8988T (cell line): ENCODE results near the gene OGFOD3.
"Not testable (repeated sequence)": the region's sequence is repeated elsewhere in the genome, so short reads cannot be mapped to it uniquely, and the experiment has no call there.

Experiments
- DNase-seq: peaks from one replicate; pipeline ENCODE4 v3.0.0; 2011

The OGFOD3 gene

DNA sequence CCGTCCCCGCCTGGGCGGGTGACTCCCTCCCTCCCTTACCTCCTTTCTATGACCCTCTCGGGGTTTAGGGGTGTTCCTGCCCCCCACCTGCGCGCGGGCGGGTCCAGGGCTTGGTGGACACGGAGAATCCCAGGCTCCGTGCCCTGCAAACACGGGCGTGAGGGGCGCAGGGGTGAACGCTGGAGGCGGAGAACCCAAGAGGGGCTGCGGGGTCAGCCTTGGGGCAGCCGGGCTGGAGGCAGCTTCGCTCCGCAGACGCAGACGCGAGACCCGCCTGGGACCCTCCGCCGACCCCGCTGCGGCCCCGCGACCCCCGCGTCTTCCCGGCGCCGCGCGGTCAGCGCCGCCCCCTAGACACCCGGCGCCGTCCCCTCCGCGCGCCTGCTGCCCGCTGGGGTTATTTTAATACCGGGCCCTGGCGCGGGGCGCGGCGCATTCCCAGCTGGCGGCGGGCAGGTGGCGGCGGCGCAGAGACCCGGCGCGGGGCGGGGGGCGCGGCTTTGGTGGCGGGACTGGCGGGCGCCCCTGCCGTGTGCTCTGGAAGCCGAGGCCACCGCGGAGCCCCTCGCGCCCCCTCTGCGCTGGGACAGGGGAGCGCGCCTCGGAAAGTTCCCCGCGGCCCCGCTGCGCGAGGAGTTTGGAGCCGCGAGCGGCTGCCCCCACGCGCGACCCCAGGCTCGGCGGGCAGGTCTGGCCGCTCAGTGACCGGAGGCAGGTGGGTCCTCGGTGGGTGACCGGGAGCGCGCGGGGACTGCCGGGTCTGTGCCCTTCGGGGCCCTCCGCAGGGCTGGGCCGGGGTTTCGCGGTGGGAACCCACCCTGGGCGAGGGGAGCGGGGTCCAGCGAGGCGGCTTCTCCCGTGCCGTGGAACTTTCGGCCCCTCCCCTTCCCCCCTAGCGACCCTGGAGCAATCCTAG, 46.8 kb downstream of the OGFOD3 start, which contains the start of gene UTS2R:
UTS2R (plus strand) TSS at position 433 of the 916 bp plus-strand sequence. CDS start 2,560 bp downstream, outside the sequence.
- no peak for DNase-seq

DNA sequence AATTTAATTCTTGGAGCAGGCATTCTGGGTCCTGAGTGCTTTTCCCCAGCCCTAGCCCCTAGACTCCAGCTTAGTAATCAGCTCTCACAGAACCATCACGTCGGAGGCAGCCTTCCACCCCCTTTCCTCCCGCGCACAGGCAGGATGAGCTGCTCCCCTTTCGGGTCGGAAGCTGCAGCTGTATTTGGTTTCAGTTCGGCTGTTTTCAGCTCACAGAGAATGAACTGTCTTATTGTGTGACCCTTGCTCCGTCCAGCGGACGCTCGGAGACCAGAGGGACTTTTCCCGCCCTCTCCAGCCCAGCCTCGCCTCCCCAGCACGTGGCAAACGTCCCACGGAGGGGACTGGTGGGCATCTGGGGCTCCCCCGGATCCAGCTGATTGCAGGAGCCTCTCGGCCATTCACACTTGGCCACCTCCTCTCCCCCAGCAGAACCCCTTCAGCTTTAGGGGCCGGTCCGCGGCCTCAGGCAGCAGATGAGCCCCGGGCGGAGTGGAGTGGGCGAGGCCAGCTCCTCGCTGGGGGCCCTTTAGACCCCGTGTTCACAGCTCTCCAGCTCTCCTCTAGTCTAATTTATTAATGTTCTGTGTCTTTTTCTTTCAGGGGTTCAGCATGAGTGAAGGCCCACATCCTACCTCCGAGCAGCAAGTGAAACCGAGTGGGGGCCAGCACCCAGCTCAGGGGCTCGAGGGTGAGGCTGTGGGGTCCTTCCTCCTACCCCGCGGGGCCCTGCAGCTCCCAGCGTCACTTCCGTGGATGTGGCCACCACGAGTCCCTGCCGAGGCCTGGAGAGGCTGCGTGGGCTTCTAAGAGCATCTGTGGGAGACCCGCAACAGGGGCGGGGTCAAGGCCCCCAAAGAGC, 47.7 kb downstream of the OGFOD3 start:
- DNase-seq, result no peak

DNA sequence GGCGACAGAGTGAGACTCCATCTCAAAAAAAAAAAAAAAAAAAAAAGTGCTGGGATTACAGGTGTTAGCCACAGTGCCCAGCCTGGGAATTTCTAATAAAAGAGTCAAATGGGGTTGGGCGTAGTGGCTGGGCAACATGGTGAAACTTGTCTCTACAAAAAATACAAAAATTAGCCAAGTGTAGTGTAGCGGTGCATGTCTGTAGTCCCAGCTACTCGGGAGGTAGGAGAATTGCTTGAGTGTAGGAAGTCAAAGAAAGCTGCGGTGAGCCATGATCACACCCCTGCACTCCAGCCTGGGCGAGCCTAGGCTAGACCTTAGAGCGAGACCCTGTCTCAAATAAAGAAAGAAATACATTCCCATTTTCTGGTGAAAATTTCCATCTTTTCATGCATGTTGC, 49.2 kb downstream of the OGFOD3 start:
- no peak for DNase-seq

DNA sequence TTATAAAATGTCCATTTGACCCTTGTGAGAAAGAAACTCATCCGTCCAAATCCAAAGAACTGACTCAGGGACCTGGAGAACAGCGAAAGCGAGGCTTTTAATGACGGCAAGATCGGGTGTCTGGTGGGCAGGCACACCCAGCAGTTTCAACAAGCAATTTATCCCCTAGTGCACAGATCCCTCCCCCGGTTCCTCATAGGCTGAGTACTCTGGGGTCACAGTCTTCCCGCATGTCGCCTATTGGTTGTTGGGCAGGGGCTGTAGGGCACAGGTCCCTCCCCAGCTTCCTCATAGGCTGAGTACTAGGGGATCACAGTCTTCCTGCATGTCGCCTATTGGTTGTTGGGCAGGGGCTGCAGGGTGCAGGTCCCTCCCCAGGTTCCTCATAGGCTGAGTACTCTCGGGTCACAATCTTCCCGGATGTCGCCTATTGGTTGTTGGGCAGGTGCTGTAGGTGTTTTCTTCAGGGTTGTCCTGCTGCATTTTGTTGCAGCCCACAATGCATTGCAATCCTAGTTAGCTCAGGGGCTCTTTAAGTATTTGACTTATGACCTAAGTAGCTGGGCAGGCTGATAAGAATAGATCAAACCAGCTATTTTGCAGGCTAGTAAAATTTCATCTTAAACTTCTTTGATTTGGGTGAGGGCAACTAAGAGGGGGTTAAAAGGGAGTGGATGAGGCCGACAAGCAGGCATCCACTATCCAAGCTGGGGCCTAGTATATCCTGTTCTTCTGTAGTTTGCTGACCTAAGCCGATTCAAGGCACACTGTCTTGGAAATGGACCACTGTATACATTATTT, 50.5 kb downstream of the OGFOD3 start:
- DNase-seq, result no peak

DNA sequence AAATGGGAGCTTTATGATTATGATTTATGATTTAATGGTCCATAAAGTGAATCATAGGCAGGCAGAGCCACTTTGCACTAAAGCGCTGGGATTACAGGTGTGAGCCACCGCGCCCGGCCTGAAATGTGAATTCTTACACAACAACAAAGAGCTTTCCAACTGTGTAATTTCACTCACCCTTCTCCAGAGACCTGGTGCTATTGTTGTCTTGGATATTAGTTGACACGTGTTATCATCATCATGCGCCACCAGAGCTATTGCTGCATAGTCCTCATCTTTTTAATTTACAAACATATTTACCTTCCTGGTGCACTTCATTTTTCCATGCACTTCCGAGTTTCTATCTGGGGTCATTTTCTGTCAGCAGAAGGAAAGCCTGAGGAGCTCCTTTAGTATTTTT, 51.6 kb downstream of the OGFOD3 start:
- DNase-seq, result no peak

DNA sequence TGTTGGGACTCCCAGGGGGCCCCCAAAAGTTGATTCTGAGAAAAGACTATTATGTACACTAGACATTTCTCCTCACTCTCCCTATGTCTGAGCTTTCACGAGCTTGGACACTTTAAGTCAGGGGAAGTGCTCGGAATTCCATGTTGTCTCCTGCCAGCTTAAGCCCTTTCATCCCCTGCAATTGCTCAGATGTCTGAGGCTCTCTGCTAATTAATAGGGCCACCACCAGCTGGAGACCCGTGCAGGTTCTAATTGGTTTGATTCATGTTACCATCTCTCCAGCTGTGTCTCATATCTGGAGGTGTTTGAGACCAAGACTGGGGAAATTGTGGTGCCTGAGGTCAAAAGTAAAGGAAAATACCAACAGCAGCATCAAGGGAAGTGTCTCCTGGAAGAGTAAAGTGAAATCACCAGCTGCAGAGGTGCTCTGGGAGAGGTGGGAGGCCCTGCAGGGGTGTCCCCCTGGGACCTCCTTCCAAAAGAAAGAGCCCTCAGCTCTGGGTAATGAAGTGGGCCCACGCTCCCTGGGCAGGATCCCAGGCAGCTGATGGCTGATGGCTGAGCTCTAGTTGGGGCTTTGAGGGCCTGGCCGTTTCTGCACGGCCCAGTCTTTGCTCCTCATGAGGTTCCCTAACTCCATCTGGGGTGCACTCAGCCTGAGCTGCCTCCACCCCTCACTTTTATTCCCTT, 52.6 kb downstream of the OGFOD3 start:
- DNase-seq, result no peak

DNA sequence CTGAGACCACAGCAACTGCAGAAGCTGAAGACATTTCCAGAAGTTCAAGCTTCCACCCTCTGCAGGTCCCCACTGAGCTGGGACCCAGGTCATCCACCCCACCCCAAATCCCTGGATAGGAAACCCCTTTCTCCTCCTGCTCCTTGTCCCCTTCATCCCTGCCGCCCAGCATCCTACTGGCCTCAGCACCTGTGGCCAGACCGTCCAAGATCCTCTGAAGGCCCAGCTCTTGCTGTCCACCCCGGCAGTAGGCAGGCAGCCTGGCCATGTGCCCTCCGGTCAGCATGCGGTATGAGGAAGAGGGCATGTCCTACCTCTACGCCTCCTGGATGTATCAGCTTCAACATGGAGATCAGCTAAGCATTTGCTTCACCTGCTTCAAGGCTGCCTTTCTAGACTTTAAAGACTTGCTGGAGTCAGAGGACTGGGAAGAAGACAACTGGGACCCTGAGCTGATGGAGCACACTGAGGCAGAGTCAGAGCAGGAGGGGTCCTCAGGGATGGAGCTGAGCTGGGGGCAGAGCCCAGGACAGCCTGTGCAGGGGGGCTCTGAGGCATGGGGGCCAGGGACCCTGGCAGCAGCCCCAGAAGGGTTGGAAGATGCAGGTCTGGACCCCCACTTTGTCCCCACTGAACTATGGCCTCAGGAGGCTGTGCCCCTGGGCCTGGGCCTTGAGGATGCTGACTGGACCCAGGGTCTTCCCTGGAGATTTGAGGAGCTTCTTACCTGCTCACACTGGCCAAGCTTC, 56.3 kb downstream of the OGFOD3 start:
- DNase-seq, result no peak

DNA sequence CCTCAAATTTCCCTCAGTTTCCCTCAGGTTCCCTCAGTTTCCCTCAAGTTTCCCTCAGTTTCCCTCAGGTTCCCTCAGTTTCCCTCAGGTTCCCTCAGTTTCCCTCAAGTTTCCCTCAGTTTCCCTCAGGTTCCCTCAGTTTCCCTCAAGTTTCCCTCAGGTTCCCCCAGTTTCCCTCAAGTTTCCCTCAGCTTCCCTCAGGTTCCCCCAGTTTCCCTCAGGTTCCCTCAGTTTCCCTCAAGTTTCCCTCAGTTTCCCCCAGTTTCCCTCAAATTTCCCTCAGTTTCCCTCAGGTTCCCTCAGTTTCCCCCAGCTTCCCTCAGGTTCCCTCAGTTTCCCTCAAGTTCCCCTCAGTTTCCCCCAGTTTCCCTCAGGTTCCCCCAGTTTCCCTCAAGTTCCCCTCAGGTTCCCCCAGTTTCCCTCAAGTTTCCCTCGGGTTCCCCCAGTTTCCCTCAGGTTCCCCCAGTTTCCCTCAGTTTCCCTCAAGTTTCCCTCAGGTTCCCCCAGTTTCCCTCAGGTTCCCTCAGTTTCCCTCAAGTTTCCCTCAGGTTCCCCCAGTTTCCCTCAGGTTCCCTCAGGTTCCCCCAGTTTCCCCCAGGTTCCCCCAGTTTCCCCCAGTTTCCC, 58.8 kb downstream of the OGFOD3 start:
- not testable (repeated sequence) for DNase-seq

DNA sequence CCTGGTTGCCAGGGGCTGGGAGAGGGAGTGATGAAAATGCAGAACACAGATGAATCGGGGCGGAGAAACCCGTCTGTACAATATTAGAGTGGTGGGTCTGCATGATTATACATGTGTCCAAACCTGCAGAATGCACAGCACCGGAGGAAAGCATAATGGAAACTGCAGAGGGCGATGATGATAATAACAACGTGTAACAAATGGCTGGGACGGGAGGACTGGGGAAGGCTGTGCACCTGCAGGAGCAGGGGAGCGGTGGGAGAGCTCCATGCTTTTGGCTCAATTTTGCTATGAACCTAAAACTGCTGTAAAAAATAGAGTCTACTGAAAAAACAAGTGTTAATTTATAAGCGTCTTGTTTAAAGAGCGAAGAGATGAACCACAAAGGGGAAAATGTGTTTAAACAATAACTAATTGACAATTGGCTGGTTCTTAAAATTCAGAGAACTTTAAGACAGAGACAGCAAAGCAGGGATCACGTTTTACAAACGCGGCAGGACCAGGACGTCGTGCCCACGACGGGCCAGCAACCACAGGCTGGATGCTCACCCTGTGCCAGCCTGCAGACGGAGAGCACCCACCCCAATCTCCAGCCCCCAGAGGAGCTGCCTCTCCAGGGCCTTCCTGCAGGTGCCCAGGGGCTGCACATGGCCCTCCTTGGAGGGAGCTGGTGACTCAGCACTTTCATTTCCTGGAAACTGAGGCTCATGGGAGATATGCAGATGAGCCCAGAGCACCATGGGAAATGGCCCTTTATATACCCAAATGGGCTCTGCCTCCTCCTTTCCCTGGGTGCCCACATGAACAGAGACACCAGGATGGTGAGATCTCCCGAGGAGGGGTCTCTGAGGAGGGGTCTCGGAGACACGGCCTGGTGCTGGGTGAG, 59.7 kb downstream of the OGFOD3 start, which contains the start of gene TEX19:
TEX19 (plus strand) TSS at position 783 of the 886 bp plus-strand sequence. CDS start 2,904 bp downstream, outside the sequence.
- DNase-seq, result no peak

DNA sequence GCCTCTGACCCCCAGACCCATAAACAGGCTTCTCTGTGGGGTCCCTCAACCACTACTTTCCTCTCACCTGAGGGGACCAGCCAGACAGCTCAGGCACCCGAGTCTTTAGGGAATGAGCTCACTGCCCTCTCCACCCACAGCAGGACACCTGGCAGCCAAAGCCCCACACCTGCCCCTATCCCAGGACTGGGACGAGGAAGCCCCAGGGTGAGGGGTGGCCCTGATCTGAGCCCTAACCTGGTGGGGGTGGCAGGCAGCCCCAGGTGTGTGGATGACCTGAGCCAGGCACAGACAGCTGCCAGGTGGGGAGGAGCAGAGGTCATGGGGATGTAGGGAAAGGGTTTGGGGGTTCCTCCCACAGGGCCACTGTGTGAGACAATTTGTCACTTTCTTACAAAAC, 61.0 kb downstream of the OGFOD3 start:
- no peak for DNase-seq

DNA sequence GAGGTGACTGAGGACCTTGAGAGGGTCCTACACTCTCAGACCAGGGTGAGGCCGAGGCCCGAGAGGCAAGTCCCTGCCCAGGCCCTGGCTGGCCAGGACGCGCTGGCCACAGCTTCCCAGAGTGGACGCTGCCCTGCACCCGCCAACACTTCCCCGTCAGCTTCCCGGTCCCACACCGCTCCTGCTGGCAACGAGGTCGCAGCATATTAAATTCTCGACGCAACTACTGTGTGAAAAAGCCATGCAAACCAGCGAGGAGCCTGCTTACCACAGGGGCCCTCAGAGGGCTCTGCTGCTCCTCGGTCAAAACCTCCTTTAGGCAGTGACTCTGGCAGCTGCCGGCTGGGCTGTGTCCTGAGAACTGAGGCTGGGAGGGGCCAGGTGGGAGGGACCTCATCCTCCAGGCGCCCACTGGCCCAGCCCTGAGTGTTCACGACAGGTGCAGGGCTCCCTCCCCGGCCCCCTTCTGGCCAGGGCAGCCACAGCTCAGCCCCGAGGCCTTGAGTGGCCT, 61.5 kb downstream of the OGFOD3 start:
- DNase-seq, result no peak

DNA sequence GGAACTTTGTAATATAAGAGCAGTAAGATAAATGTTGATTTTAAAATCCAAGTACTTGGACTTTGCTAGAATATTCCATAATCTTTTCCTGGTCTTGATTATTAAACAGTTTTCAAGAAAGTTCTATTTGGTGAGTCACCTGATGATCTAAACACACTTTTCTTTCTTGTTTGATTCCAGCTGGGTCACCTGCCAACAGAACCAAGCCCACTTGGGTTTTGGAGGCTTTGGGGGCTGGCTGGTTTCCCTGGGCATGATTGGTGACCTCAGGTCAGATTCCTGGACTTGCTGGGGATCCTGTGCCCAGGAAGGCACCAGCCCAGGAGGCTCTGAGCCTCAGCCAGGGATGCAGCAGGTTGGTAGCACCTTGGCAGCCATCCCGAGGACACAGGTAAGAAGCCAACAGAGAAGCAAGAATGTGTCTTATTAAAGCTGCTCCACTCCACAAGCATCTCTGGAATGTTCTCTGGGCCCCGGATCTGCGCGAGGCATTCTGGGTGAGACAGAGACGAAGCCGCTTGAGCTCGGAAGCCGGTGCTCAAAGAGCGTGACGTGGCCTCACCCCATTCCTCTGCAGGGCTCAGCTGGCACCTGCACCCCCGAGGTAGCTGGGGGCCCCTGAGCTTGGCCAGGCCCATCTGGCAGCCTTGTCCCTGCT, 62.5 kb downstream of the OGFOD3 start:
- no peak for DNase-seq

DNA sequence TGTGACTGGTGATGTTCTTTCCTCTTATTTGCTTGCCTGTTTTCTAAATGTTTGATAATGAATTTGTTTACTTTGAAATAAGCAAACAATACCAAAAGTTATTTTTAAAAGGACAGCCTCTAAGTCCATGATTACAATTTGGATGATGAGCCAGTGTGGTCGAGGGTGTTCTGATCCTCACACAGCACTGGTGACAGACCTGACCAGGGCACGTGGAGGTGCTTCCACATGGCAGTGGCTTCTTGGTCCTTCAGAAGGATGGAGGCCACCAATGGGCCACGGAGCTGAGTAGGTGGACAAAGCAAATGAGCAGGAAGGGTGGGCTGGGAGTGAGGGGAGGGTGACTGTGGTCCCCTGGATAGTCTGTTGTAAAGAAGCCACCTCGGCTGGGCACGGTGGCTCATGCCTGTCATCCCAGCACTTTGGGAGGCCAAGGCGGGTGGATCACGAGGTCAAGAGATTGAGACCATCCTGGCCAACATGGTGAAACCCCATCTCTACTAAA, 63.5 kb downstream of the OGFOD3 start:
- no peak for DNase-seq

DNA sequence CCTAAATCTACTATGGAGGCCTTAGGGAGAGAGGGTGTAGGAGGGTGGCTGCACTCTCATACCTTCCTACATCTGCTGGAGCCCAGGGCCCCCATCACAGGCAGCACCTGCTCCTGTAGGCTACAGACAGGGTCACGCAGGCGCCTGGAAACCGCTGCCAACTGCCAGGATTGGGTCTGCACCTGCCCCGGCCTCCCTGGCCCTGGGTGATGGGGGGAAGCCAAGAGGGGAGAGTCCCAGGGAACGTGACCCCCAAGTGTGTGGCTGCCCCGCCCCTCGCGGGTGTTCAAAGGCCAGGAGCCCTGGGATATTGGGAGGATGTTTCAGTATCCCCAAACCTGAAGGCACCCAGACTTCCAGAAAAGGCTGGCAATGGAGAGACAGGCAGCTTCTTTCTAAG, 64.9 kb downstream of the OGFOD3 start:
- no peak for DNase-seq

DNA sequence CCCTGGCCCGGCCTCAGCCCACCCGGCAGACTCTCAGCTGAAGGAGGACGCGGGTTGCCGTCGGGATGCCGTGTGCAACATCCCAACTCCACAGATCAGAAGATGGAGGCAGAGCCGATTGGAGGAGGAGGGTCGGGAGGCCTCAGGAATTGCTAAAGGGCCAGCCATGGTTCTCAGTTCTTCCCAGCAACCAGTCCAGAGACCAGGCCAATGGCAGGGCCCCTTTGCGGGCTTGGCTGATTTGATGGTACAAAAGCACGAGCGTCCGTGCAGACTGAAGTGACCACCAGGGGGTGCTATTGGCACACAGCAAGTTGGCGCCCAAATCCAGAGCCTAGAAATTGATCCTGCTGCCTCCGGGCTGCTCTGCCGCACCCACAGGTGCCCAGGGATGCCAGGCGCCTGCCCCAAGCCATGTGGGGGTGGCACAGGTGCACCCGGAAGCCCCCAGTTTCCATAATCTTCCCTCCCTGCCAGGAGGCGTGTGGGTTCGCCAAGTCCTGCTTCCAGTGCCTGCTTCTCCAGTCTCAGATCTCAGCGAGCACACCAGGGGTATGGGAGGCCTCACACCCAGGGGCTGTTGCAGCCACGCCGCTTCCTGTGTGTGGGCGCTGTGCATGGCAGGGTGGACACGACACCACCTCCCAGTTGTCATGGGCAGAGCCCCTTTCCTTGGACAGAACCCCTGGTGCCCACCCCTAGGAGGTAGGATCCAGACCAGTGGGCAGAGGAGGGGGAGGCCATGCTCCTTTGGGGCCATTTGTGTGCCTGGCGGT, 66.5 kb downstream of the OGFOD3 start:
- peak; percentile 71 for DNase-seq

DNA sequence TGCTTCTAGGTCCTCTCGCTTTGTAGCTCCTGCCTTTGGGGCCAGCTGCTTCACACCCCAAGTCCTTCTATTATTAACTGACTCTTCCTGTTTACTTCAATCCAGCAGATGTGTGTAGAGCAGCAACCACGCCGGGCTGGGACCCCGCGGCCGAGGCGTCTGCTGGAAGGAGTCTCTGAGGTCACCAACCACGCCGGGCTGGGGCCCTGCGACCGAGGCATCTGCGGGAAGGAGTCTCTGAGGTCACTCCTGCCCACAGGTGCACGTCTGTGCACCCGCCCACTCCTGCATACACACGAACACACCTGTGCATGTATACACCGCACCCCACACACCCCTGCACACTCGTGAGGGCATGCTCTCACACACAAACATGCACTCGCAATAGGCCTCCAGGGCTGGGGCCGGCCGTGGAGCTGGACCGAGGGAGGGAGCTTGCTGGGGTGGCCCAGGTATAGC, 67.1 kb downstream of the OGFOD3 start:
- no peak for DNase-seq

DNA sequence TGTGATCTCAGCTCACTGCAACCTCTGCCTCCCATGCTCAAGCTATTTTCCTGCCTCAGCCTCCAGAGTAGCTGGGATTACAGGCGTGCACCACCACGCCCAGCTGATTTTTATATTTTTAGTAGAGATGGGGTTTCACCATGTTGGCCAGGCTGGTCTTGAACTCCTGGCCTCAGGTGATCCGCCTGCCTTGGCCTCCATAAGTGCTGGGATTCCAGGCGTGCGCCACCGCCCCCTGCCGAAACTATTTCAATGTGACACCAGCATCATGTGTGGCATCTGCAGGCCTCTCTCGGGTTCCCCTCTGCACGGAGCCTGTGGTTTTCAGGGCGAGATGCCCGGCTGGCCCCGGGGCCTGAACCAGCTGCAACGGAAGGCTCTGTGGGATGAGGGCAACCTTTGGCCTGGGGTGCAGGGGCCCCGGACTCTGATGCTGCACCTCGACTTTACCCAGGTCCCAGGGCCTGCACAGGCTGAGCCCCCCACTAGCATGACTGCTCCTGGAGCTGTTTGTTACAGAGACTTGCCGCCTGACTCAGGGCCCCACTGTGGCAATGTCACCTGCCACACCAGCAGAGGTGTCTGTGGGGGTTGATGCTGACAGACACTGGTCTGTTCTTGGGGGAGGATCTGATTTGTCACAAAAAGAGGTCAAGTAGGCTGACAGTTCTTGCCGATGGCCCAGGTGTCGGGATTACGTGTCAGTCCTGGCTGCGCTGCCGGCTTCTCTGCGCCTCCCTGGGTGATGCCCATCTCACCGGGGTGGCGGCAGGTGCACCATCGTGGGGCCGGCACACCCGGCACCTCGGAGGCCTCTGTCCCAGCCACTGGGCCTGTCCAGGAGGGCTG, 68.0 kb downstream of the OGFOD3 start:
- DNase-seq, result no peak
